Adrenal gland (tissue), 5 donors: Measurements from ENCODE around the gene SCP2.

Experiments used
- POLR2A ChIP-seq, 2 donors: fragments of 450-650 bp; IDR thresholded peaks; one replicate each; pipeline ENCODE4 v1.6.1; 2017; ENCODE audit warnings: antibody characterized with exemption in 2 of 2, mild to moderate bottlenecking in 2 of 2, moderate library complexity in 1 of 2
- TF ChIP-seq, protein P1 (sequence below), 6 experiments: fragments of 450-650 bp in 4 of 6; fragments of 200-600 bp in 2 of 6; sonication (generic) in 1 of 6; IDR thresholded peaks; 1 replicate in 5 of 6; 2 replicates in 1 of 6; pipeline versions ENCODE4 v1.5.1 to v1.8.0; 2016 to 2021; ENCODE audit warnings: antibody characterized with exemption in 6 of 6, mild to moderate bottlenecking in 2 of 6, moderate library complexity in 1 of 6
- donor health status: DM: no; HTN: no; CAD: no.

DNA sequence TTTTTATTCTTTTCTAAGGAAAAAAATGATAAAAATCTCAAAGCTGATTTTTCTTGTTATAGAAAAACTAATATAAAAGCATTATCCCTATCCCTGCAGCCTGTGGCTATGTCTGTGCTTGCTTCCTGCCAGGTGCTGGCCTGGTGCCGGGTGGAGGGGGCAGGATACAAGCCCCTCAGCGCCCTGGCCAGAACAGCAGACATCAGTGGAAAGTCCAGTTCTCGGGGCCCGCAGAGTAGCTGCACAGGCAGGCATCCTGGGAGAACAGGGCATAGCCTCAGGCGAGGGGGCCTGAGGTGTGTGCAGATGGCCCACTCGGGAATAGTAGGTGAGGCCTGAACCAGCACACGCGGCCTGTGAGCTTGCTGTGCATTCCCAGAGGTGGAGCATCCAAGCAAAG lies 158.3 kb downstream of the SCP2 start:
- TF ChIP-seq, protein P1, sequence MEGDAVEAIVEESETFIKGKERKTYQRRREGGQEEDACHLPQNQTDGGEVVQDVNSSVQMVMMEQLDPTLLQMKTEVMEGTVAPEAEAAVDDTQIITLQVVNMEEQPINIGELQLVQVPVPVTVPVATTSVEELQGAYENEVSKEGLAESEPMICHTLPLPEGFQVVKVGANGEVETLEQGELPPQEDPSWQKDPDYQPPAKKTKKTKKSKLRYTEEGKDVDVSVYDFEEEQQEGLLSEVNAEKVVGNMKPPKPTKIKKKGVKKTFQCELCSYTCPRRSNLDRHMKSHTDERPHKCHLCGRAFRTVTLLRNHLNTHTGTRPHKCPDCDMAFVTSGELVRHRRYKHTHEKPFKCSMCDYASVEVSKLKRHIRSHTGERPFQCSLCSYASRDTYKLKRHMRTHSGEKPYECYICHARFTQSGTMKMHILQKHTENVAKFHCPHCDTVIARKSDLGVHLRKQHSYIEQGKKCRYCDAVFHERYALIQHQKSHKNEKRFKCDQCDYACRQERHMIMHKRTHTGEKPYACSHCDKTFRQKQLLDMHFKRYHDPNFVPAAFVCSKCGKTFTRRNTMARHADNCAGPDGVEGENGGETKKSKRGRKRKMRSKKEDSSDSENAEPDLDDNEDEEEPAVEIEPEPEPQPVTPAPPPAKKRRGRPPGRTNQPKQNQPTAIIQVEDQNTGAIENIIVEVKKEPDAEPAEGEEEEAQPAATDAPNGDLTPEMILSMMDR (IDR thresholded peaks at IDR 0.05): no peak
- TF ChIP-seq POLR2A (IDR thresholded peaks at IDR 0.05): no peak
